Activated CD8-positive, alpha-beta memory T cell treated with anti-CD3 and anti-CD28 coated beads for 36 hours (primary cell): ENCODE measurements around the gene SMIM21. TPM values are rescaled to one million over a fixed set of nuclear protein-coding genes. Genes with fewer than 3 reads are reported as not detected.

ENCODE experiments used
- CTCF ChIA-PET: fragments of 350-600 bp; sonication (Branson Sonifier 250); formaldehyde crosslinking; loops from one replicate; lab custom pipeline; 2021; ENCODE audit warnings: antibody characterized with exemption; lab: Charles Lee
- POLR2A ChIA-PET: fragments of 350-600 bp; sonication (Branson Sonifier 250); formaldehyde crosslinking; loops from one replicate; lab custom pipeline; 2021; ENCODE audit warnings: antibody characterized with exemption; lab: Charles Lee
- total RNA-seq, 2 experiments: library from RNA; stranded (reverse); gene quantifications; one replicate each; pipeline ENCODE4 v1.2.3, GENCODE V29; 2021

Gene SMIM21
- total RNA-seq, 2 experiments from 2014 or later, result not detected

- POLR2A ChIA-PET, result no interaction called here
- CTCF ChIA-PET, result no interaction called here
These were observed 43.4 kb downstream of the SMIM21 start for GRCh38 chr18:75384144-75384543.

GRCh38 chr18:75378376-75379315 lies 48.9 kb downstream of the SMIM21 start:
- POLR2A ChIA-PET, result no interaction called here
- CTCF ChIA-PET, result no interaction called here

GRCh38 chr18:75377926-75378325 lies 49.6 kb downstream of the SMIM21 start:
- ChIA-PET CTCF (no interaction called here), POLR2A (no interaction called here)

- POLR2A ChIA-PET, result no interaction called here
- CTCF ChIA-PET, result no interaction called here
These were observed 50.2 kb downstream of the SMIM21 start for GRCh38 chr18:75377258-75377657.

GRCh38 chr18:75376004-75376403 lies 51.5 kb downstream of the SMIM21 start:
- CTCF ChIA-PET, result no interaction called here
- POLR2A ChIA-PET, result no interaction called here

GRCh38 chr18:75375341-75375740 lies 52.2 kb downstream of the SMIM21 start:
- CTCF ChIA-PET, result no interaction called here

GRCh38 chr18:75374466-75374865 lies 53.0 kb downstream of the SMIM21 start:
- ChIA-PET CTCF (no interaction called here), POLR2A (no interaction called here)

More at GRCh38 chr18:75375341-75375740, 52.2 kb downstream of the SMIM21 start:
- POLR2A ChIA-PET, result no interaction called here

- ChIA-PET CTCF (no interaction called here), POLR2A (no interaction called here)
These were observed 58.3 kb downstream of the SMIM21 start for GRCh38 chr18:75369026-75369721.

GRCh38 chr18:75365837-75366236 lies 61.7 kb downstream of the SMIM21 start:
- ChIA-PET POLR2A (no interaction called here), CTCF (no interaction called here)

GRCh38 chr18:75365254-75365629 lies 62.3 kb downstream of the SMIM21 start:
- CTCF ChIA-PET, result no interaction called here
- POLR2A ChIA-PET, result no interaction called here

- POLR2A ChIA-PET, result no interaction called here
- CTCF ChIA-PET, result interaction anchor here (0.8 kb wide), 1 partner anchor 8 kb away, joined by 3 read pairs; no protein-coding TSS in a partner anchor
These were observed 62.8 kb downstream of the SMIM21 start for GRCh38 chr18:75364512-75365253.

GRCh38 chr18:75363446-75364225 lies 63.9 kb downstream of the SMIM21 start:
- ChIA-PET POLR2A (no interaction called here), CTCF (interaction anchor here (0.8 kb wide), 1 partner anchor 10 kb away, joined by 3 read pairs; no protein-coding TSS in a partner anchor)

- CTCF ChIA-PET, result no interaction called here
- POLR2A ChIA-PET, result no interaction called here
These were observed 65.1 kb downstream of the SMIM21 start for GRCh38 chr18:75362435-75362834.

GRCh38 chr18:75360941-75361340 lies 66.6 kb downstream of the SMIM21 start:
- ChIA-PET CTCF (no interaction called here), POLR2A (no interaction called here)

- ChIA-PET POLR2A (no interaction called here), CTCF (no interaction called here)
These were observed 67.3 kb downstream of the SMIM21 start for GRCh38 chr18:75360215-75360614.
